ENCODE measurements around the gene BBX.
"Not testable (repeated sequence)": the region's sequence is repeated elsewhere in the genome, so short reads cannot be mapped to it uniquely, and the experiment has no call there.

BBX gene

DNA sequence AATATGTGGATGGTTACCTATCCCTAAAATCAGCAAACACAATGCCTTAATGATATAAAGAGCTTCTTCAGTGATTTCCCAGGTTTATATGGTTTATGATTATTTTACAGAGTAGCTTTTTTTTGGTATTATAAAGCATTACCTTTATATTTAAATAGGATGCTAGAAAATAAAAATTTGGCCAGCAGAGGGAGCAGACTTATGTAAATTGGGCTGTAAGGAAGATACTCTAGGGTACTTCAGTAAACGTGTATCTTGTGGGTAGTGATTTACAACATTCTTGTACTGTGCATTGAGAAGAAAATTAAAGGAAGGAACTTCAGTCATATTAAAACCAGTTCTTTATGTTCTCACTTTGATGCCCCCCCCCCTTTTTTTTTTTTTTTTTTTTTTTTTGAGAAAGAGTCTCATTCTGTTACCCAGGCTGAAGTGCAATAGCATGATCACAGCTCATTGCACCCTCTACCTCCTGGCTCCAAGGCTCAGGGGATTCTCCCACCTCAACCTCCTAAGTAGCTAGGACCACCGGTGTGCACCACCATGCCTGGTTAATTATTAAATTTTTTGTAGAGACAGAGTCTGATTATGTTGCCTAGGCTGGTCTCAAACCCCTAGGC is 167.9 kb downstream of the BBX start:
- peak; percentile 38 for DNase-seq

- not testable (repeated sequence) for DNase-seq
Observed at GRCh38 chr3:107691984-107692383, 169.2 kb downstream of the BBX start.

DNA sequence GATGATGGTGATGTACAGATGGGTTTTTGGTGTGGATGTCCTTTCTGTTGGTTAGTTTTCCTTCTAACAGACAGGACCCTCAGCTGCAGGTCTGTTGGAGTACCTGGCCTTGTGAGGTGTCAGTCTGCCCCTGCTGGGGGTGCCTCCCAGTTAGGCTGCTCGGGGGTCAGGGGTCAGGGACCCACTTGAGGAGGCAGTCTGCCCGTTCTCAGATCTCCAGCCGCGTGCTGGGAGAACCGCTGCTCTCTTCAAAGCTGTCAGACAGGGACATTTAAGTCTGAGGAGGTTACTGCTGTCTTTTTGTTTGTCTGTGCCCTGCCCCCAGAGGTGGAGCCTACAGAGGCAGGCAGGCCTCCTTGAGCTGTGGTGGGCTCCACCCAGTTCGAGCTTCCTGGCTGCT is 174.6 kb downstream of the BBX start:
- not testable (repeated sequence) for DNase-seq

- not testable (repeated sequence) for DNase-seq
Observed at GRCh38 chr3:107697855-107698254, 175.1 kb downstream of the BBX start.

GRCh38 chr3:107699682-107700081 is 176.9 kb downstream of the BBX start:
- no peak for DNase-seq

GRCh38 chr3:107701299-107701698 is 178.5 kb downstream of the BBX start:
- no peak for DNase-seq

DNA sequence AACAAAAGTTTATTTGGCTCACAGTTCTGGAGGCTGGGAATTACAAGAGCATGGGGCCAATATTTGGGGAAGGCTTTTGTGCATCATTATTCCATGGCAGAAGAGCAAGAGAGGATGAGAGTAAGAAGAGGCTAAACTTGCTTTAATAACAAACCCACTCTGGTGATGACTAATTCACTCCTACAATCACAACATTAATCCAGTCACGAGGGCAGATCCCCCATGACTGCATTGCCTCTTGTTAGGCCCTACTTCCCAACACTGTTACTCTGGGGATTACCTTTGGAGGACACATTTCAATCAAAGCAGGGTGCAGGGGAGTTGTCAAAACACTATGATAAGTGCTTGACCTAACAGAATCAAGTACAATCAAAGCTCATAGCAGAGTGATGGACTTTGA is 181.7 kb downstream of the BBX start:
- DNase-seq = no peak

DNA sequence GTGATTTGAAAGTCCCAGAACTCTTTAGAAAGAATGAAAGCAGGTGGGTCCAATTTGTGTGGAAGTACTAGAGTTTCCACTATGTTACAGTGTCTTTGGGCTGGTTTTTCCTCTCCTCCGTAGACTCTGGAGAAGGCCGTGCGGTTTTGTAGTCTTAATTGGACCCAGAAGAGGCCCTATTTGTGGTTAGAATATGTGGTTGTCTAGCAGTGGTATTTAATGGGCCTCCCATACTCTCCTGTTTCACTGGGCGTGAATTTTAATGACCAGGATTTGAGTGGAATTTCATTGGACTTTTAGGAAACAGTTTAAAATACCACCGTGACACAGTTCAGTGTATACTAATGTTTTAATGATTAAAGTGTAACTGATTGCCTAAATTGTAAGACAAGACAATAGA is 182.3 kb downstream of the BBX start:
- no peak for DNase-seq

DNA sequence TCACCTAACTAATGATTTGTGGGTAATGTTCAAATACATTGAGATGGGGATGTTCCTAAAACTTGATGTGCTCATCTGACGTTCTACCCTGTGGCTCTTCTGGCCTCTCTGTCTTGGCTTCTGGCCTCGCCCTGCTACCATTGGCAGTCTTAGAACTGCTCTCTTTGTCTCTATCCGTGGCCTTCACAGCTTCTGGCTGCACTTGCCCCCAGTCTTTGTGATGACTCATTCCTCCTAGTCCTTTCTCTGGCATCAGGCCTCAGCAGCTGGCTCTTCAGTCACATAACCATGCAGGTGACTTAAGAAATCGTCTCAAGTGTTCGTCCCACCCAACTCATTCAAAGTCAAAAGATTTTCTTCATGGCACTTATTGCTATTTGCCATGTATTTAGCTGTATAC is 188.1 kb downstream of the BBX start:
- DNase-seq = no peak

DNA sequence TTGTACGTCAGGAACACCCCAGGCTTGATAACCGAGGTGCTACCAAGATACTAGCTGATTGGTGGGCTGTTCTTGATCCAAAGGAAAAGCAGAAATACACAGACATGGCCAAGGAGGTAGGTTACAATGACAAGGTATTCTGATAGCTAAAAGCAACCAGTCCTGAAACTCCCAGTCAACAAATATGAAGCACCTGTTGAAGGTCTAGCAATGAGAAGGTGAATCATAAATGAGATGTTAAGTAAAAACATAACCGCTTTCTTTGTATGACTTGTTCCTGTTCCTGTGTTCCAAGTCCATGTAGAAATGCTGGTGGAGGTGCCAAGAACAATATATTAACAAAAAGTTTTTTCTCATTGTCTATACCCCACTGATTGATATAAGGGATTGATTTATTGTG is 194.0 kb downstream of the BBX start:
- DNase-seq = no peak

DNA sequence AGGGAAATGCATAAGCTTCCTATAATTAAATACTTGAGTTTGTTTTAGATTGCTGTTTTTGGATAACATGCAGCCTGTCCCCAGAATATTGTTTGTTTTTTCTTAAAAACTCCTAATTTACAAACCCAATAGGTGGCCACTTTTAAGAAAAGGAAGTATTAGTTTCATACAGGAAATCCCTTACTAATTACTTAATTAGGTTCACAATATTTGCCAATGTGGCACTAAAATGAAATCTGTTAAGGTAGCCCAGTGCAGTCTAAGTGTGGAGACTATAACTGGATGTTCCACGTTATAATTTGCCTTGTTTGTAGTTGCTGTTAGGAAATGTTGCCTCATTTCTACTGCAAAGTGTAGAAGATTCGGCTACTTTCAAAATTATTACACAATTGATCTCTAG is 195.8 kb downstream of the BBX start:
- DNase-seq = no peak

GRCh38 chr3:107727102-107727501 is 204.3 kb downstream of the BBX start:
- no peak for DNase-seq

DNA sequence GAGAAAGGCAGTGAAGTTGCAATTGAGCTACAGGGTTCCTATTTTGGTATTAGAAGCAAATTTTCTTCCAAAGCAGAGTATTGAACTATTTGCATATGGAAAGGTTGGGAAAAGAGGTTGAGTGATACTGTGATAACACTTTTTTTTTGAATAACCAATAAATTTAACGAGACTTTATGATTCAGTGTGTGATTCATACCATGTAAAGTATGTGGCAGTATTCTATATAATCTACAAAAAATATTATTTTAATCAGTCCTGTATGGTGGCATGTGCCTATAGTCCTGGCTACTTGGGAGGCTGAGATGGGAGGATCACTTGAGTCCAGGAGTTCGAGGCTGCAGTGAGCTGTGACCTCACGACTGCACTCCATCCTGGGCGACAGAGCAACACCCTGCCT is 206.9 kb downstream of the BBX start:
- DNase-seq = no peak

DNA sequence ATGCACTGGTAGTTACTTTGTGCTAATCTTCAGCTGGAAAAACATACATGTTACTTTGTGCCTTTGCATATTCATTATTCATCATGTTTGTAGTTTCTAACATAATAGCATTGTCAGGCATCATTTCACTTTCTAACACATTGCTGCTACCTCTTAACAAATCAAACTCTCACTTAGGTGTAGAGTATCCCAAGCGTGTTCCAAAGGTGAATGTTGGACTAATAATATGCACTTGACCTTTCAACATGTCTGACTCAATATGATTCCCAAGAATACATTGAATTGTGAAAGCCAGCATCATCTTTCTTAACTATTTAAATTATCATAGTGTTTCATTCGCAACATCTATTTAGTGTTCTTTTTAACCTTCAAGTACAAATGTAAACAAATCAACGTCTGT is 211.6 kb downstream of the BBX start:
- no peak for DNase-seq

- no peak for DNase-seq
Observed at GRCh38 chr3:107737914-107738313, 215.2 kb downstream of the BBX start.

DNA sequence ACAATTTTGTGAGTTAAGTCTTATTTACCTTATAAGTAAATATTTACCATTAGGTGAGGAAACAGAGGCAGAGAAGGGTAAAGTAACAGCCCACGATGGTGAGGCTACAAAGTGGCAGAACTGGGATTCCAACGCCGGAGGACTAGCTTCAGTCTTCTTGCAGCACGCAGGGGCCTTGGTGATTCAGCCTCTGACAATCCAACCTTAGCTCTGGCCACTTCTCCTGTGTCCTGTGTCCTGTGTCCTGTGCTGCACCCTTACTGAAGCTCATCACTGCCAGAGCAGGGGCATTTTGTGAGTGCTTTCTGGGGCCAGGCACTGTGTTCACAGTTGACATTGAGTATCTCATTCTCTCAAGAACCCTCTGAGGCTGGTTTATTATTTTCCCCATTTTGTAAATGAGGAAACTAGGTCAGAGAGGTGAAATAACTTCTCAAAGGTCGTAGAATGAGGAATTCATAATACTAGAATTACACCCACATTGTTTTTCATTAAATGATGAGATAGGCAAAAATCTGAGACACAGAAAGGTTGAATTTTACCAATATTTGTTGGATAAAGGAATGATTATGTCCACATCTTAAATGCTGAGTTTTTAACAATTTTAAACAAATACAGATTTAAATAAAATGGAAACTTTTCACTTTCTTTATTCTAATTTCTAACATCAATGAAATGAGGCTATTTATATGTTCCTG is 215.9 kb downstream of the BBX start:
- DNase-seq = no peak

- DNase-seq = no peak
Observed at GRCh38 chr3:107739227-107739626, 216.5 kb downstream of the BBX start.

GRCh38 chr3:107740992-107741896 is 218.5 kb downstream of the BBX start:
- DNase-seq = peak; percentile 36

- no peak for DNase-seq
Observed at GRCh38 chr3:107745354-107745753, 222.6 kb downstream of the BBX start.

DNA sequence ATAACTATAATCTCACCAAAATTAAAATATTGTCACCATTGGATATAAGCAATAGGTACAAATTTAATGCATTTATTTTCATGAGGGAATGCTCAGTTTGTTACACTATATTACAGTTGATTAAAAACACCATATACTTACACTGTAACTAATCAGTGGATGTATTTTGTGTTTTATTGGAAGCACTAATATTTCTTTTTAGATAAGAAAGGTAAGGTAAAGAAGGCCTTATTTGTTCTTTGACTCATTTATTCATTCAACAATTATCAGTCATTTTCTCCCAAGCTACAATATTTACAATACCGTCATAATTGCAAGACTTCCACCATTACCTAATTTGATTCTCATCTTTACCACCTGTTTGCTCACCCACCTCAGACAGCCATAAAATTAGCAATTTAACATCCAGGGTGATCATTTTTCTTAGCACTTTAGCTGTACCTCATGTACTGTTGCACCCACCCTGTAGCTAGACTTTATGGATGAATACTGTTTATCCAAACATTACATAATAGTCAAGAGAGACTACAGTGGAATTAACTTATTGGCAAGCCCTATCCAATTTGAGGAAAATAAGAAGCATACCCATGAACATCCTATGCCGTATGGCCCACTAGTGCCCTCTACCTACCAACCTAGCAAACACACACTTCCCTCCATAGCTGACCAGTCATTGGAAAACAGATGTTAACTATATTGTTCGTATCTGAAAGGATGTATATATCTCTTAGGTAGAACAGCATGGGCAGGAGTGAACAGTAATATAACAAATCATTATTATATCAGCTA is 229.6 kb downstream of the BBX start:
- DNase-seq = peak; percentile 85

DNA sequence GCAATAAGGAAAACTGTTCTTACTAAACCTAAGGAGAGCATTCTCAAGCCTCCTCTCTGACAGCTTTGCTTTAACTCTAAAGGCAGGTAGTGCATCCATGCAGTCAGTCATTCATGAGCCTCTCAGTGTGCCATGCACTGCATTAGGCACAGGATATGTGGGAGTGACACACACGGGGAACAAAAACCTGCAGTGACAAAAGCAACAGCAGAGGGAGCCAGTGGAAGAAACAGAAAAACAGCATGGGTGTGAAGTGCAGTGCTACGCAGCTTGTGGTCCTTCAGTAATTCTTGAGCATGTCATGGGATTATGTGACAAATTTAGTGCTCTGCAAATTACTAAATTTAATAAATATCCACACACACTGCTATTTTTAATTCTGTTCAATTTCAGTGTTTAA is 230.7 kb downstream of the BBX start:
- DNase-seq = peak; percentile 27

DNA sequence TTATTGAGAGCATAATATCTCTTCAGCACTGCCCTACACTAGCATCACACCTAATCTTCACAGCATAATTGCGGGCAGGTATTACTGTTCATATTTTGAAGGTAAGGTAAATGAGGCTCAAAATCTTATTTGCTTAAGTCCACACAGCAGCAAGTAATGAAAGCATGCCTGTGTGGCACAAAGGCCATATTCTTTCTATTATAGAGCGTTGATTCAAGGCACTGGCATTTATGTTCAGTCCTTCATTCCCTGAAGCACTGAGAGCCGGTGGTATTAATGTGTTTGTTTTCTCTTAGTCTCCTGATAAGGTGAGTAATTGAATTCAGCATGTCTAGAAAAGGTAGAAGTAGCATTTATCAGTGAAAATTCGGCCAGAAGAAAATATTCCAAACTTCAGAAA is 231.2 kb downstream of the BBX start:
- no peak for DNase-seq

- DNase-seq = no peak
Observed at GRCh38 chr3:107756649-107757048, 233.9 kb downstream of the BBX start.

Data from NCI-H1105 treated with DMSO at 0.1 percent for 48 hours (cell line).